HG03442 (cell line): ENCODE measurements around the gene CYP11A1.

ENCODE experiments used
- ATAC-seq: cut with Tn5 transposase; IDR thresholded peaks from one replicate; pipeline ENCODE4 v1.9.1; 2021; ENCODE audit warnings: mild to moderate bottlenecking, moderate library complexity; ENCODE audit not compliant: unreplicated experiment

The CYP11A1 gene

GRCh38 chr15:74350295-74351275, 16.9 kb downstream of the CYP11A1 start:
- no peak for ATAC-seq

- no peak for ATAC-seq
Observed at GRCh38 chr15:74349241-74349778, 18.1 kb downstream of the CYP11A1 start.

GRCh38 chr15:74347757-74348250, 19.6 kb downstream of the CYP11A1 start:
- ATAC-seq, result no peak

GRCh38 chr15:74345051-74345450, 22.4 kb downstream of the CYP11A1 start:
- ATAC-seq, result no peak

- ATAC-seq, result no peak
Observed at GRCh38 chr15:74343797-74344127, 23.7 kb downstream of the CYP11A1 start.

- ATAC-seq, result no peak
Observed at GRCh38 chr15:74343127-74343796, 24.2 kb downstream of the CYP11A1 start.

GRCh38 chr15:74340150-74340549, 27.3 kb downstream of the CYP11A1 start:
- ATAC-seq, result no peak

- ATAC-seq, result no peak
Observed at GRCh38 chr15:74339371-74339770, 28.1 kb downstream of the CYP11A1 start.

- ATAC-seq, result no peak
Observed at GRCh38 chr15:74338676-74339075, 28.8 kb downstream of the CYP11A1 start.

- no peak for ATAC-seq
Observed at GRCh38 chr15:74337607-74338211, 29.7 kb downstream of the CYP11A1 start.

GRCh38 chr15:74337146-74337545, 30.3 kb downstream of the CYP11A1 start:
- ATAC-seq, result no peak

- no peak for ATAC-seq
Observed at GRCh38 chr15:74336061-74337005, 31.1 kb downstream of the CYP11A1 start.

GRCh38 chr15:74335396-74335795, 32.0 kb downstream of the CYP11A1 start:
- no peak for ATAC-seq

- no peak for ATAC-seq
Observed at GRCh38 chr15:74334127-74334526, 33.3 kb downstream of the CYP11A1 start.

GRCh38 chr15:74333662-74334061, 33.8 kb downstream of the CYP11A1 start:
- no peak for ATAC-seq

GRCh38 chr15:74333093-74333492, 34.4 kb downstream of the CYP11A1 start:
- ATAC-seq, result no peak

GRCh38 chr15:74332611-74333010, 34.8 kb downstream of the CYP11A1 start:
- no peak for ATAC-seq

GRCh38 chr15:74332011-74332410, 35.4 kb downstream of the CYP11A1 start:
- no peak for ATAC-seq

GRCh38 chr15:74330861-74331408, 36.5 kb downstream of the CYP11A1 start:
- ATAC-seq, result no peak
